GM21576 (cell line): ENCODE measurements around the gene PTPRN2.

Experiments used
- ATAC-seq: cut with Tn5 transposase; IDR thresholded peaks from one replicate; pipeline ENCODE4 v1.9.1; 2021; ENCODE audit warnings: mild to moderate bottlenecking, moderate library complexity; ENCODE audit not compliant: unreplicated experiment

PTPRN2 gene

DNA sequence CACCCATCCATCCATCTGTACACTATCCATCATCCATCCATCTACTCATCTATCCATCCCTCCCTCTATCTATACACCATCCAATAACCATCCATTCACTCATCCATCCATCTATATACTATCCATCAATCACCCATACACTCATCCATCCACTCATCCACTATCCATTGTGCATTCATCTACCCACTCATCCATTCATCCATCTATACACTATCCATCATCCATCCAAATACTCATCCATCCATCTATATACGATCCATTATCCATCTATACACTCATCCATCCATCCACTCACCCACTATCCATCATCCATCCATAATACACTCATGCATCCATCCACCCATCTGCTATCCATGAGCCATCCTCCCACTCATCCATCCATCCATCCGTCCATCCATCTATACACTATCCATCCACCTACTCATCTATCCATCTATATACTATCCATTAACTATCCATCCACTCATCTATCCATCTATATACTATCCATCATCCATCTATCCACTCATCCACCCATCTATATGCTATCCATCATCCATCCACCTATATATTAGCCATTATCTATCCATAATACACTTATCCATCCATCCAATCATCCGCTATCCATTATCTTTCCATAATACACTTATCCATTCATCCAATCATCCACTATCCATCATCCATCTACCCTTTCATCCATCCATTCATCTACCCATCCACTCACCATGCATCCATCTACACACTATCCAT, 765.5 kb downstream of the PTPRN2 start:
- no peak for ATAC-seq

DNA sequence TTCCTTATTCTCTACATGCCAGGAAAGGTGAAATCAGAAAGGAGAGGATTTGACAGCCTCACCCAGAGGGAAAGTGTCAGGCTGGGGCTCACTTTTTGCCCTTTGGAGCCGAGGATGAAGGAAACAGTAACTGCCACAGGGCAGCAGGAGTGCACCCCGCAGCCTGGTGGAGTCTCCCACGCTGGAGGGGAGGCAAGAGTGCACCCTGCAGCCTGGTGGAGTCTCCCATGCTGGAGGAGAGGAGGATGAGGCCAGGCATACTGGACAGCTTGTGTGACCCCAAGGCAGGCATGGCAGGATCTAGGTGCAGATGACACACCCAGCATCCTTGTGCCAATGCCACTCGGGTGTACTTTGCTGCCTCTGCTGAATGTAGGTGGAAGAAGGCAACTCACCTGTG, 766.8 kb downstream of the PTPRN2 start:
- no peak for ATAC-seq

DNA sequence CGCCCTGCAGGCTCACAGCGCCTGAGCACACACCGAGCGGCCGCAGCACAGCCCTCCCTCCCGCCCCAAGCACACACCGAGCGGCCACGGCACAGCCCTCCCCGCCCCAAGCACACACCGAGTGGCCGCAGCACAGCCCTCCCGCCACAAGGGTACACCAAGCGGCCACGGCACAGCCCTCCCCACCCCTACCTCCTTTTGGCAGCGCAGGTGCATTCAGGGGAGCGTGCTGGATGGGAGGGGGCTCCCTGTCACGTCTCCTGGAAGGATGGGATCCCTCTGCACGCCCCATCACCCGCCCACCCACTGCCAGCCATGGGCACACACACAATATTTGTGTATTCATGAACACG, 768.2 kb downstream of the PTPRN2 start:
- no peak for ATAC-seq

DNA sequence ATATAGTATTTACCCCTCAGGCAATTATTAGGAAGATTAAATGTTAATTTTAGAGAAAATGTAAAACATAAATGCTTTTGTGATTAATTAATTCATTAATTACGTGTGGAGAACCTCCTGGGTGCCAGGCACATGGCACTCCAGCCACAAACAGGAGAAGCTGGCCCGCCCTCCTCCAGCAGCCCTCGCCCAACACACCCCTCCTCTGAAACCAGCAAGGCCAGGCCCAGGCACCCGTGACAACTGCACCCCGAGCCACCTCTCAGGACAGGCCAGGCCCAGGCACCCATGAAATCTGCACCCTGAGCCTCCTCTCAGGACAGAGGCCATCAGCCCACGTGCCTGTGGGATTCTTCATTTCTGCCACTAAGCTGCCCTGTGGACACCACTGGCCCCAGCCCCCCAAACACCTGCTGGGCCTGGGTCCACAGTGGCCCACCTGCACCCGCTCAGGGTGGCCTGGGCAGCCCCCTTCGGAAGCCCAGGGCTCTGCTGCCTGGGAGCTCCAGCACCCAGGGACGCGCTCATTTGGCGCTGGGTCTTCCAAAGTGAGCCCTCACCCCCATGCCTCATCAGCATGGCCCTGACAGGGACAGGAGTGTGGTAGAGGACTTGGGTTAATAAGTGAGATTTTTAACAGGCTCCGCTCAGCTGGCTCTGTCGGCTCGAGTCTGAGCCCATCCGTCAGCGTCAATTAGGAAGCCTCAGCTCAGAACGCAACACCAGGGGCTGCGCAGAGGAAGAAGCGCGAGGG, 768.7 kb downstream of the PTPRN2 start:
- ATAC-seq = no peak

DNA sequence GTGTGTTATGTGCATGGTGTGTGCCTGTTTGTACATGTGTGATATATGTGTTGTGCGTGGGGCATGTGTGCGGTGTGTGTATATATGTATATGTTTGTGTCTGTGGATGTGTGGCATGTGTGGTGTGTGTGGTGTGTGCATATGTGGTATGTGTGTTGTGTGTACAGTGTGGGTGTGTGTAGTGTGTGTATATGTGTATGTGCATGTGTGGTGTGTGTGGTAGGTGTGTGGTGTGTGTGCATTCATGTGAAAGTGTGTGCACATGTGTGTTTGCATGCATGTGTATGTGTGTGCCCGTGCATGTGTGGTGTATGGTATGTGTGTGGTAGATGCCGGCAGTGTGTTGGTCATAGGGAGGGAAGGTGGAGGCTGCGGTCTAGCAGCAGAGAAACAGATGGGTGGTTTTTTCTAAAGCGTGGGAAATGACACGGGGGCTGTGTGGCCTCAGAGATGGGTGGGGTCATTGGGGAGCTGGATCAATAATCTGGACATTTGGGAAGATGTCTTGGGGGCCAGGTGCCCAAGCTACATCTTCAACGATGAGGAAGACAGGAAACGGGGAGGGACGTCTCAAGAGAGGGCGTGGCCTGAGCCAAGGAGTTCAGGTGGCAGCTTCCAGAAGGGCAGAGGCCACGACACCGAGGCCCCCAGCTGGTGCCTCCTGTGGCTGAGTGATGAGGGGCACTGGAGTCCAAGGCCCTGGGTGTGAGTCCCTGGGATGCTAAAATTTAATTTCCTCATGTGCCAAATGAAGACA, 769.5 kb downstream of the PTPRN2 start:
- ATAC-seq = no peak

DNA sequence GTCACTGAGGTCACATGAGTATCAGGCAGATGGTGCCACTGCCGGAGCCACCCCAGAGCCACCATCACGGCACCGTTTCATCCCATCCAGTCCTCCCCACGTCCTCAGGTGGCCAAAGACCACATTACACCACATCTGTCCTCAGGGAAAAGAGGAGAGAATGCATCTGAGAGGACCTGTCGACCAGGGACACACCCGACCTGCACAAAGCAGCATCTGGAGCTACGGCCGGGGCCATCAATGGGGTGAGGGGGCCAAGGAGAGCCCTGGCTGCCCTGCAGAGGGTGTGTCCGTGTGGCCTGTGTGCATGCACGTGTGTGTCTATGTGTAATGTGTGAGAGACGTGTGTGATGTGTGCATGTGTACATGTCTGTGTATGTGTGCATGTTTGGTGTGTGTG, 770.2 kb downstream of the PTPRN2 start:
- no peak for ATAC-seq

DNA sequence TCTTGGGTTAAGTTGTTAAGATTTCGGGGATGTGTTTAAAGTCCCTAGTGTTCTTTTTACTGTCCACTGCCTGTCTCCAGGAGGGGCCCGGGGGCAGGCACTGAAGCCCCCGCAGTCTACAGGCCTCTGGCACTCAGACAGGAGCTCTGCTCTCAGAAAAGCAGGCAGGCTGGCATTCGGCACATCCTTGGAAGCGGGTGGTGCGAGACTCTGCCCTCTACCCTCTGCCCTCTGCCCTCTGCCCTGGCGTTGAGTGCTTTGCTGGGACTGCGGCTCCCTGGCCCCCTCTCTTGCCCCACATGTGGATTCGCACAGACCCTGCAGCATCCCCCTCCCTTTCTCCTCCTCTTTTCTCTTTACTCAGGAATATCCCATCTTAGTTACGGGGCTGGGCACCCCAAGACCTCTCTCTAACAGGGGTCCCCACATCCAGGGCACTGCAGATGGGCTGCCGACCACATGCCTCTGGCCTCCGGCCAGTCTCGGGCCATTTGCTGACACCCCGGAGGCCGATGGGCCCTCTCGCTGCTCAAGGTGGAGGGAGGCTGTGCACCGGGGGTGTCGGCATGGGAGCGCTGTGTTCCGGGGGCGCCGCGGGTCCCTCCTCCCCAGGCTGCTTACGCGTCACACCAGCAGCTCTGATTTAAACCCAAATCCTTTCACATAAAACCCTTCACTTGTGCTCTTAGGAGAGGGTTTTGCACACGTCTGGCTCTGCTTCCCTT, 770.9 kb downstream of the PTPRN2 start:
- no peak for ATAC-seq

DNA sequence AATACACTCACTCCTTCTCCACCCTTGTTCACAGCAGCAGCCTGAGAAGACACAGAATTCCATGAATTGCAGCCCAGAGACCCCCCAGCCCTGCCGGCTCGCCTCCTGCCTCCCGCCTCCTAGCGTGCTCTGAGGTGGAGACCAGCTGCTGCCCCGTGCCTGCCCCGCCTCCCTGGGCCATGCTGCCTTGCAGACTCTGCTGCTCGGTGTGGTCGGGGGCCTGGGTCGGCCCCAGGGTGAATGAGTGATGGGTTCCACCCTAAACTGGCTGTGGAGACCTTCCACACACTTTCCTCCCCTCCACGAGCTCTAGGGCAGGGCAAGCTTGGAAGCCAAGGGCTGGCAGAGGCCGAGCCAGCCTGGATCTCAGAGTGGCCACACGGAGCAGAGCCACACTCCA, 771.5 kb downstream of the PTPRN2 start:
- ATAC-seq = no peak

DNA sequence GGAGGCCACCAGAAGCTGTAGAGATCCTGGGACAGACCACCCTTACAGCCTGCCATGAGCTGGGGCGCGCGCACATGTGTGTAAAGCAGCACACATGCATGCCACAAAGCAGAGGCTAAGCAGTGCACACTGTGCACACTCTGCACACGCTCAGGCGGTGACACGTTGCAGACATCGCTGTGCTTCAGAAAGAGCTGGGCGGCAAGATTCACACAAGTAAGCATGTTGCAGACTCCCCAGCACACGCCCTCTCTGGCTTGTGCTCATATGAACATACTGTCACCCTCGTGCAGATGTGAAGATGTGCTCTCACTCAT, 772.0 kb downstream of the PTPRN2 start:
- no peak for ATAC-seq

DNA sequence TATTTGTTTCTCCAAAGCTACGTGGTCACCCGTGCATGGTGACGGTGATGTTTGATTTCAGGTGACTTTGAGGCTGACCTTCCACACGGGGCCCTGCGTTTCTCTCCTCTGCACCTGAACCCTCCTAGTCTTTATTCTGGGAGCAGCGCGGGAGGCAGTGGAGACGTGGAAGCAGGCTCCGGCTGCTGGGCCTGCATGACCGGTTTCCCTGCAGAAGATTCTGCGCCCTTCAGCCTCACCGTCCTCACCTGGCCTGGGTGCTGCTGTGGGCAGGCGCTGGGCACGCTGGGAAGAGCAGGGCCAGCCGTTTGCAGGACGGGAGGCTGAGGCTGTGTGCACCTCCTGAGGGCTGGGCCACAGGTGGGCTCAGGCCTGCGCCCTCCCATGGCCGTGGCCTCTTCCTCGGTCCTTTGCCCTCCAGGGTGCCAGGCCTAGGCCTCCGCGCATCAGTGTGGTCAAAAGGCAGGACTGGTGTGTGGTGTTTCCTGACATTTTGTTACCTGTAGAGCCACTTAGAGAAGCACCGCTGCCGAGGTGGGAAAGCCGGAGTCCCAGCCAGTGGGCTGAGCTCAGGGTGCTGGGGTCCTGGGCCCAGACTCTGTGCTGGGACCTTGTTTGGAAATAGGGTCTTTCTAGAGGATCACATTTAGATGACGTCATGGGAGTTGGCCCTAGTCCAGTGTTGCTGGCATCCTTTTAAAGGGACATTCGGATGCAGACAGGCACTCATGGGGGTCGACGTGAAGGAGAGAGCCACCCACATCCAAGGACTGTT, 772.5 kb downstream of the PTPRN2 start:
- ATAC-seq = no peak

DNA sequence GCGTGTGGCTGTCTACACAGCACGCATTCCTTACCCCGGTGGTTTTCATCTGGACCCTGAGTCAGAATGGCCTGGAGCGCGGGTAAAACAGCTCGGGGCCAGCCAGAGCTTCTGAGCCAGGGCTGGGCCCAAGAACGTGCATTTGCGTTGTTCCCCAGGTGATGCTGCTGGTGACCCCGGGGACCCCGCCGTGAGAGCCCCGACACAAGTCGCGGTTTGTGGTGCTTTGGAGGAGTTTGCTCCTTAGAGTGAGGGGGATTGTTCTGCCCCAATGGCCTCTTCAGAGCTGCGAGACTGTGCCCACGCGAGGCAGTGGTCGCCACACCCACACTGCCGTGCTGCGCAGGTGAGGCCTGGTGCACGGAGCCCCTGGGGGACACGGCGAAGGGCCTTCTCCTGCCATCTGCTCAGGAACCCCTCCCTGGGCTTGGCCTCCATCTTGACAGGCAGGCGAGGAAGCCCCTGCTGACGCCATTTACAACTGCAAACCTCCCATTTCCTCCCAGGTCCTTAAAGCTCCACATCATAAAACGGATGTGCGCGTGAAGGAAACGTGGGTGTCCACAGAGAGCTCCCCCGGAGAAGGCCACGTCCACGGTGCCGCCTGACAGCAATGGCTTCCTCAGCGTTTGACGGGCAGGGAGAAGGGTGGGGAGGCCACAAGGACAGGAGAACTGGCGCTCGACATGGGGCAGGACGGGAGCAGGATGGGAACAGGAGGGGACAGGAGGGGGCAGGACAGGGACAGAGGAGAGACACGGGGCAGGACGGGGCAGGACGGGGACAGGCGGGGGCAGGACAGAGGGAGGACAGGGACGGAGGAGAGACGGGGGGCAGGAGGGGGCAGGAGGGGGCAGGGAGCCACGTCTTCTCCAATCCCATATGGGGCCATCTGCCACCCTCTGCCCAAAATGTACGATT, 773.6 kb downstream of the PTPRN2 start:
- no peak for ATAC-seq

DNA sequence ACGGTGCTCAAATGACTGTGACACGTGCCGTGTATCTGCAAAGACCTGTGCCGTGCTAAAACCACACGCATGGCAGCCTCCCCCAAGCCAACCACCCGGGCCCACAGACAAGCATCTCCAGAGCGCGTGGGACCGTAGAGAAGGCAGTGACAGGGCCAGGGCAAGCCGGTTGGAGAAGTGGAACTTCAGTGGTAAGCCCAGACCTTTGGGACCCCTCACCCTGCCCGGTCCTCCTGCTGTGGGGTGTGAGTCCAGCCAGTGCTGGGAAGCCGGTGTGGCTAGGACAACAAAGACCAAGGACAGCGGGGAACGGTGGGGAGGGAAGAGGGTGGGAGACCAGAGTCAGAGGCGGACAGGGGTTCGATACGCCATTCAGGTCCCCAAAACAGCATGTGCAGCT, 774.6 kb downstream of the PTPRN2 start:
- ATAC-seq = no peak

DNA sequence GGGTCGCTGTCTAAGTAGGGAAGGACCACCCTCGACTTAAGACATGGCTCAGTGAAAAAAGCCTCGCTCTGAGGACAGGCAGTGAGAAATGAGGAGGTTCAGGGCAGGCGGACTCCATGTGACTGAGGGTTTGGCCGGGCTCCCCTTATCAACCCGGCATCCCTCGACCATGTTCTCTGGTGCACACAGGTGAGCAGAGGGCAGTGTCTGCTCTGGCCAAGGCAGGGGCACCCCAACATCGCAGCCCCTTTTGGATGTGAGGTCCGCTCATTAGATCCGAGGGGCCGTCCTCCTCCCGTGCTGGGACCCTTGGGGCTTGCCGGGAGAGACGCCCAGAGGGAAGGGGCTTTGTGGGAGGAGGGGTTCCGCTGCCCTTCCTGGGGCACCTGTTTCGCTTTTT, 775.7 kb downstream of the PTPRN2 start:
- no peak for ATAC-seq

DNA sequence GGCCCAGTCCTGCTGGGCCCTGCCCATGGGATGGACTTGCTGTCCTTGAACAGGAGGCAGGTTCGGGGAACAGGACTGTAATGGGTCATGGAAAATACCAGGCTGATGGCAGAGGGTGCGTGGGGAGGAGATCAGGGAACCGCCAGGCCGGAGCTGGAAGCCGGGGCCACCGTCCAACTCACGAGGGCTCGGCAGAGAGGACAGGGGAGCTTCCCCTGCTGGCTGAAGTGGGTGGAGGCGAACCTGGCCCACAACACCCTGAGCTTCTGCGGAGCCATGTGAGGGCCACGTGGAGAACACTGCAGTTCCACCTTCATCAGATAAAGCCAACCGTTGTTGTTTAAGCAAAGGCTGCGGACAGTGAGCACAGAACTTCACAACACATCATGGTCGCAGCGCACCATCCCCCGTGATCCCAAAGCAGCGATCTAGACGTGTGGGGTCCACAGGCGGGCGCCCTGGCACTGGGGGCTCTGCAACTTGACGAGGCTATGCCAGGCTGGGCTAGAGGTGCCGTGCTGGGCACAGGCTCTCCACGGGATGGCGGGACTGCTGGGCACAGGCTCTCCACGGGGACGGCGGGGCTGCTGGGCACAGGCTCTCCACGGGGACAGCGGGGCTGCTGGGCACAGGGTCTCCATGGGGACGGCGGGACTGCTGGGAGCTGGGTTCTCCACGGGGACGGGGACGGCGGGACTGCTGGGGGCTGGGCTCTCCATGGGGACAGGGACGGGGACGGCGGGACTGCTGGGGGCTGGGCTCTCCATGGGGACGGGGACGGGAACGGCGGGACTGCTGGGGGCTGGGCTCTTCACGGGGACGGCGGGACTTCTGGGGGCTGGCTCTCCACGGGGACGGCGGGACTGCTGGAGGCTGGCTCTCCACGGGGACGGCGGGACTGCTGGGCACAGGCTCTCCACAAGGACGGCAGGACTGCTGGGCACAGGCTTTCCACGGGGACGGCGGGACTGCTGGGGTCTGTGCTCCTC, 777.5 kb downstream of the PTPRN2 start:
- no peak for ATAC-seq

DNA sequence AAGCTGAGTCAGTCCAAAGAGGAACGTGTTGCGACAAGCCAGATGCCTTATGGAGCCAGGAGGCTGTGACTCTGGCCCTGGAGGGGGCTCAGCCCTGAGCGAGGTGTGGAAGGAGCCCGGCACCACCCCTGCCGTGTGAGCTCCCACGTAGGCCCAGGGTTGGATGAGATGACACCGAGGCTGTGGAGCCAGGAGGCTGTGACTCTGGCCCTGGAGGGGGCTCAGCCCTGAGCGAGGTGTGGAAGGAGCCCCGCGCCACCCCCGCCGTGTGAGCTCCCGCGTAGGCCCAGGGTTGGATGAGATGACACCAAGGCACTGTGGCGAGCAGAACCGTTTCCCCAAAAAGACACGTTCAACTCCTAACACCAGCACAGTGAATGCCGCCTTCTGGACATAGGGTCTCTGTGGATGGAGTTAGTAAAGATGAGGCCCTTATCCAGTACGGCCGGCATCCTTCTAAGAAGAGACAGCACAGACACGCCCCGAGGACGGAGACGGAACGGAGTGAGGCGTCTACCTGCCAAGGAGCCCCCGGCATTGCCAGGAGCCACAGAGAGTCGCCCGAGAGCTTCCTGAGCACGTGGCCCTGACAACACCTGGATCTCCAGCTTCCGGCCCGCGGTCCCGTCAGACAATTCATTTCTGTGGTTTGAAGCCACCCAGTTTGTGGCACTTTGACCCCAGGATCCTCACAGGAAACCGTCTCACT, 778.3 kb downstream of the PTPRN2 start:
- no peak for ATAC-seq

DNA sequence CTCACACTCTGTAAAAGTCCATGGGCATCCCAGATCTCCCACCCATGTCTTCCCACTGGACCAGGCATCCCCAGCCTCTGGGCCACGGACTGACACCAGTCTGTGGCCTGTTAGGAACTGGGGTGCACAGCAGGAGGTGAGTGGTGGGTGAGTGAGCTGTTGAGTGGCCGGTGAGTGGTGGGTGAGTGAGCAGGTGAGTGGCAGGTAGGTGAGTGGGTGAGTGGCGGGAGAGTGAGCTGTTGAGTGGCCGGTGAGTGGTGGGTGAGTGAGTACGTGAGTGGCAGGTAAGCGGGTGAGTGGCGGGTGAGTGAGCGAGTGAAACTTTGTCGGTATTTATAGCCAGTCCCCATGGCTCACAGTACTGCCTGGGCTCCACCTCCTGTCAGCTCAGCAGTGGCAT, 779.6 kb downstream of the PTPRN2 start:
- ATAC-seq = no peak

DNA sequence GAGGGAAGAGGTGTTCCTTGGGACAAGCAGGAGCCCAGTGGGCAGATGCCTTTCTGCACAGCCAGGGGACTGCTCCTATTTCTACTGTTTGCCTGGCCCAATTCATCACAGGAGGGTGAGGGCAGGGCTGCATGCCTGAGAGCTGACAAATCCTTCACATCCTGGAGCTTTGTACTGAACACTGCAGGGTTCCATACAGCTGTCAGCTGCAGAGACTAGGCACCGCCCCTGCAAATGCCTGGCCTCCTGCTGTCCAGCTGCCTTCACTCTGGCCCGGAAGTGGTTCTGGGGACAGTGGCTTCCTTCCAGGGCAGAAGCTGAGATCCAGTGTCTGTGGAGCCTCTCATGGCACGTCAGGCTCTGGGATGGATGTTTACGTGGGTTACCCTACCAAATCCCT, 780.1 kb downstream of the PTPRN2 start:
- no peak for ATAC-seq

DNA sequence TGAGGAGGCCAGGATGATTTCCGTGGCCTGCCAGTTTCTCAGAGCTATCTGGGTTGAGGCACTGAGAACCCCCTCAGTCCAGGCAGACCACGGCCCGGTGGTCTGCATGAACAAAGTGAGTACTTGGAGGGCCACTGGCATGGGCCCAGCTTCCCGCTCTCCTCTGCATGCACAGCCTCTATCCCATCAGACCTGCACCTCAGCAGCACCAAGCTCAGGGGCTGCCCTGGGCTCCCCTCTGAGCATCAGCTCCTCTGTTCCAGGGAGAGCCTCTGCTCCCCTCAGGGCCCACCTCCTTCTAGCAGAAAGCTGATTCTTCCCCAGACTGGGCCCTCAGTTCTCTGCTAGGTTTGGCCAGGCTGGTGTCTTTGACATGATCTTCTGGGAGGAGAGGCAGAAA, 780.9 kb downstream of the PTPRN2 start:
- ATAC-seq = no peak
